ENCODE results near the gene ZMIZ2.

The ZMIZ2 gene

DNA sequence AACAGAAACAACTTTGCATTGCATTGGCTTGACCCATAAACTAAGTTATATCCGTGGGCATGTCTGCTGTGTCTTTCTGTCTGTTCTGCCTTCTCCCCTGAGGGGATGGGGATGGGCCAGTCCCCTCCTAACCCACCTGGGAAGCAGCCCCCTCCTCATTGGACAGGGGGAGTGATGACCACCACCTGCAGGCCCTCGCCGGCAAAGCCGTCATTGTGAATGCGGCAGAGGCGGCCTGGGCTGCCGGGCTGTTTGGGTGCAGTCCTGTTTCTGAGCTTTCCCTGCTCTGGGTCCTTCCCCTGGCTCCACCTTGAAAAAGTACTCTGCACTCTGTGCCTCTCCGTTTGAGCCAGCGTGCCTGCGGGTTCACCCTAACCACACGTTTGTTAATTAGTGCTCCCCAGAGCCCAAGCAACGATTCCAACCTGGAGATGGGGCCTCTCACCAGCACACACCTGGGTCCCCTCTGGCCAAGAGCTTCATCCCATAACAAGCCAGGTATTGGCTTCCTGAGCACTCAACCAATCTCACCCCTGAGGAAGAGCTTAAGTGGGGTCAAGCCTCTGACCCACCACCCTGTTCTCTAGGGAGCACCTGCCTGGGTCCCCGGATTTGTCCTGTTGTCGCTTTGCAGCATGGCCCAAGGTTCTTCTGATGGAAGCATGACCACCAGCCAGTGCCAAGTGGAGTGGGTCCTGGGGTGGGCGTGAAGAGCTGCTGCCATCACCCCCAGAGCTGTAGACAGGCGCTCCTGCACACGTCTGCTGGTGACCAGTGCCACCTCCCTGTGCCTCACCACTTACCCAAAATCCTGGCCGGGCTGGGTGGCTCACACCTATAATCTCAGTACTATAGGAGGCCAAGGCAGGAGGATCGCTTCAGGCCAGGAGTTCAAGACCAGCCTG, 39.4 kb upstream of the ZMIZ2 start:
- TF ChIP-seq, protein P1, sequence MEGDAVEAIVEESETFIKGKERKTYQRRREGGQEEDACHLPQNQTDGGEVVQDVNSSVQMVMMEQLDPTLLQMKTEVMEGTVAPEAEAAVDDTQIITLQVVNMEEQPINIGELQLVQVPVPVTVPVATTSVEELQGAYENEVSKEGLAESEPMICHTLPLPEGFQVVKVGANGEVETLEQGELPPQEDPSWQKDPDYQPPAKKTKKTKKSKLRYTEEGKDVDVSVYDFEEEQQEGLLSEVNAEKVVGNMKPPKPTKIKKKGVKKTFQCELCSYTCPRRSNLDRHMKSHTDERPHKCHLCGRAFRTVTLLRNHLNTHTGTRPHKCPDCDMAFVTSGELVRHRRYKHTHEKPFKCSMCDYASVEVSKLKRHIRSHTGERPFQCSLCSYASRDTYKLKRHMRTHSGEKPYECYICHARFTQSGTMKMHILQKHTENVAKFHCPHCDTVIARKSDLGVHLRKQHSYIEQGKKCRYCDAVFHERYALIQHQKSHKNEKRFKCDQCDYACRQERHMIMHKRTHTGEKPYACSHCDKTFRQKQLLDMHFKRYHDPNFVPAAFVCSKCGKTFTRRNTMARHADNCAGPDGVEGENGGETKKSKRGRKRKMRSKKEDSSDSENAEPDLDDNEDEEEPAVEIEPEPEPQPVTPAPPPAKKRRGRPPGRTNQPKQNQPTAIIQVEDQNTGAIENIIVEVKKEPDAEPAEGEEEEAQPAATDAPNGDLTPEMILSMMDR (IDR thresholded peaks at IDR 0.05; ENCODE audit: low read depth, low read length): no peak
- no peak overlapping the region for H3K4me3 ChIP-seq (ENCODE audit: low read depth, low read length)

DNA sequence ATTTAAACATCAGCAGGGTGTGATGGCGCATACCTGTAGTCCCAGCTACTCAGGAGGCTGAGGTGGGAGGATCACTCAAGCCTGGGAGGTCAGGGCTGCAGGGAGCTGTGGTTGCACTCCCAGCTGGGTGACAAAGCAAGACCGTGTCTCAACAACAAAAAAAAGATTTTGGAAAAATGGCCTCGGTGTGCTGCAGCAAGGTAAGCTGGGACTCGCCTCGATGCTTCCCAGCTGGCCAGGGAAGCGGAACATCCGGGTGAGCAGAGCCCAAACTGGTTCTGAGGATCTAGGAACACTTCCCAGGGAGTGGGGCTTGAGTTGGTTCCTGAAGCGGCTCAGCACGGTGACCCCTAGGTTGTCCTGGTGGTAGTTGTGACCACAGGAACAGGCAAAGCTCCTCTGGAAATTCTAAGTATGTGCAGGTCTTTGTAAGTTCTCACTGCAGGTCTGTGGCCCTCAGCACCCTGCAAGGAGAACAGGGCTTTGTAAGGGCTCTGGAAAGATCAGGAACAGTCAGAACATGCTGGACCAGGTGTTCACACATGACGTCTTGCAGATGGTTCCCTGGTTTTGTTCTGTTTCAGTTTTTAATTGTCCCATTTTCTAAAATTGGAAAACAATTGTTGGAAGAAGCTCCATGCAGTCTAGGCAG, 38.6 kb upstream of the ZMIZ2 start:
- TF ChIP-seq, protein P1 (IDR thresholded peaks at IDR 0.05; ENCODE audit: low read depth, low read length): no peak
- no peak overlapping the region for H3K4me3 ChIP-seq (ENCODE audit: low read depth, low read length)

GRCh38 chr7:44711528-44711927, 37.1 kb upstream of the ZMIZ2 start:
- no peak overlapping the region for H3K4me3 ChIP-seq (ENCODE audit: low read depth, low read length)
- TF ChIP-seq, protein P1 (IDR thresholded peaks at IDR 0.05; ENCODE audit: low read depth, low read length): no peak

- TF ChIP-seq, protein P1 (IDR thresholded peaks at IDR 0.05; ENCODE audit: low read depth, low read length): no peak
- no peak overlapping the region for H3K4me3 ChIP-seq (ENCODE audit: low read depth, low read length)
Measured at GRCh38 chr7:44712012-44712411, 36.6 kb upstream of the ZMIZ2 start.

- TF ChIP-seq, protein P1 (IDR thresholded peaks at IDR 0.05; ENCODE audit: low read depth, low read length): no peak
Measured at GRCh38 chr7:44713141-44713540, 35.5 kb upstream of the ZMIZ2 start.

DNA sequence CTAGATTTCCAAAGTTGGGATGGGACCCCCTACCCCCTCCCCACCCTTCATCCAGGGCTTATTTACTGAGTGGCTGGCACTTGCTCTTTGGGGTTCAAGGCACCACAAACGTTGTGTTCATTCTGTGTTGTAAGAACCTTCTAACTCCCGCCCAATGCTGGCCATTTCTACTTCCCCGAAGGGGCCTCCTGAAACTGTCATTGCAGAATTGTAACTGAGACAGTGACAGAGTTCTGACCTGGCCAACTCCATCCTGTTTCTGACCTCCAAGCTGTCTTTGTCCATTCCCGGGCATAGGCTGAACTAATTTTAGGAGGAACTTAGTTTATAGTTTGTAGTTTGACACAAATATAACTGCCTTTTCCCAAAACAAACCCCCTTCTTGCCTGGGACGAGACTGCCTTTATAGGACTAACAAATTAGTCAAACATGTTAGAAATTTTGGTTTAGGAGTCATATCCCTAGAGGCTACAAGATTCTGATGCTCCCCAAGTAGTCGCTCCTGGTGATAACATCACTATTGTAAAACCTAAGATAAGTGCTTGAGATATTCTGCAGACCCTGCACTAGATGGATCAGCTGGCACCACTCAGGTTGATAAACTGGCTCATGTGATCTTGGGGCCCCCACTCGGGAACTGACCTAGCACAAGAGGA, 34.8 kb upstream of the ZMIZ2 start:
- TF ChIP-seq, protein P1 (IDR thresholded peaks at IDR 0.05; ENCODE audit: low read depth, low read length): no peak
- no peak overlapping the region for H3K4me3 ChIP-seq (ENCODE audit: low read depth, low read length)

More at GRCh38 chr7:44713141-44713540, 35.5 kb upstream of the ZMIZ2 start:
- H3K4me3 ChIP-seq (ENCODE audit: low read depth, low read length): no peak overlapping the region
